Liver (tissue), 9 donors: ENCODE data around the gene CD47. TPM values are rescaled to one million over a fixed set of nuclear protein-coding genes. Genes with fewer than 3 reads are reported as not detected.

ENCODE experiments used
- DNase-seq: peaks from one replicate; pipeline ENCODE4 v3.0.0-alpha.2; 2017; ENCODE audit warnings: low spot score
- H3K27ac ChIP-seq, 2 donors: one replicate each; pipeline ENCODE4 v1.7.0; 2013; ENCODE audit warnings: inconsistent platforms in 2 of 2, low read length in 2 of 2, control low read depth in 1 of 2, low read depth in 1 of 2, mild to moderate bottlenecking in 1 of 2
- H3K27me3 ChIP-seq, 4 donors: one replicate each; pipeline versions ENCODE4 v1.6.1 to v1.7.0; 2013; ENCODE audit warnings: low read length in 3 of 4, inconsistent platforms in 1 of 4, mild to moderate bottlenecking in 1 of 4, moderate library complexity in 1 of 4; ENCODE audit not compliant: control insufficient read depth in 4 of 4, insufficient read depth in 4 of 4
- H3K36me3 ChIP-seq, 4 donors: one replicate each; pipeline versions ENCODE4 v1.6.1 to v1.7.0; 2013; ENCODE audit warnings: low read length in 3 of 4, mild to moderate bottlenecking in 3 of 4, low read depth in 1 of 4, moderate library complexity in 1 of 4; ENCODE audit not compliant: control insufficient read depth in 4 of 4, insufficient read depth in 3 of 4
- H3K4me1 ChIP-seq, 4 donors: one replicate each; pipeline versions ENCODE4 v1.6.1 to v1.7.0; 2013; ENCODE audit warnings: low read length in 3 of 4, mild to moderate bottlenecking in 3 of 4, moderate library complexity in 1 of 4; ENCODE audit not compliant: control insufficient read depth in 4 of 4, insufficient read depth in 4 of 4
- H3K4me3 ChIP-seq, 3 donors: one replicate each; pipeline versions ENCODE4 v1.6.1 to v1.7.0; 2013; ENCODE audit warnings: low read length in 3 of 3, control low read depth in 1 of 3, low read depth in 1 of 3, mild to moderate bottlenecking in 1 of 3
- H3K9ac ChIP-seq, 2 donors: one replicate each; pipeline ENCODE4 v1.7.0; 2013; ENCODE audit warnings: low read length in 2 of 2, mild to moderate bottlenecking in 2 of 2, moderate library complexity in 2 of 2, control low read depth in 1 of 2, low read depth in 1 of 2
- H3K9me3 ChIP-seq, 4 donors: one replicate each; pipeline versions ENCODE4 v1.6.1 to v1.7.0; 2013; ENCODE audit warnings: low read length in 3 of 4; ENCODE audit not compliant: control insufficient read depth in 4 of 4
- EGR1 ChIP-seq, 2 donors: IDR thresholded peaks; 2 replicates each; pipeline ENCODE4 v1.6.1; 2016 to 2018; ENCODE audit warnings: antibody characterized with exemption in 2 of 2, low read depth in 2 of 2
- FOXA1 ChIP-seq: IDR thresholded peaks from 2 replicates; pipeline ENCODE4 v1.6.1; 2016; ENCODE audit warnings: antibody characterized with exemption
- FOXA2 ChIP-seq: IDR thresholded peaks from 2 replicates; pipeline ENCODE4 v1.6.1; 2016; ENCODE audit warnings: antibody characterized with exemption
- HNF4A ChIP-seq, 2 donors: conservative IDR thresholded peaks; 2 replicates each; pipeline ENCODE4 v1.6.1; 2016; ENCODE audit warnings: antibody characterized with exemption in 2 of 2, mild to moderate bottlenecking in 2 of 2
- NR2F2 ChIP-seq: IDR thresholded peaks from 2 replicates; pipeline ENCODE4 v1.6.1; 2016; ENCODE audit warnings: antibody characterized with exemption
- RAD21 ChIP-seq, 2 donors: IDR thresholded peaks; 2 replicates each; pipeline ENCODE4 v1.6.1; 2016; ENCODE audit warnings: antibody characterized with exemption in 2 of 2, mild to moderate bottlenecking in 2 of 2
- REST ChIP-seq: IDR thresholded peaks from 2 replicates; pipeline ENCODE4 v1.6.1; 2016; ENCODE audit warnings: antibody characterized with exemption, mild to moderate bottlenecking
- RXRA ChIP-seq, 2 donors: IDR thresholded peaks; 2 replicates each; pipeline ENCODE4 v1.6.1; 2017 to 2018; ENCODE audit warnings: antibody characterized with exemption in 2 of 2, mild to moderate bottlenecking in 1 of 2
- SP1 ChIP-seq: IDR thresholded peaks from 2 replicates; pipeline ENCODE4 v1.6.1; 2018; ENCODE audit warnings: antibody characterized with exemption, mild to moderate bottlenecking
- TAF1 ChIP-seq: conservative IDR thresholded peaks from 2 replicates; pipeline ENCODE4 v1.6.1; 2016; ENCODE audit warnings: antibody characterized with exemption, mild to moderate bottlenecking
- YY1 ChIP-seq: IDR thresholded peaks from 2 replicates; pipeline ENCODE4 v1.6.1; 2016; ENCODE audit warnings: antibody characterized with exemption, mild to moderate bottlenecking
- ZBTB33 ChIP-seq: IDR thresholded peaks from 2 replicates; pipeline ENCODE4 v1.6.1; 2016; ENCODE audit warnings: antibody characterized with exemption
- WGBS: extraction: QIAGEN DNeasy Blood & Tissue Kit; methylation state at CpG from one replicate; pipeline ENCODE4 v1.1.7; 2013; 5-methylcytosine and 5-hydroxymethylcytosine counted together
- polyA plus RNA-seq, 2 donors: library from polyadenylated mRNA; stranded (reverse) in 1 of 2; unstranded in 1 of 2; fragments of 200-250 nt in 1 of 2; fragments of >200 nt in 1 of 2; fragmentation: Nextera tagmentation in 1 of 2; extraction: Ambion mirVana in 1 of 2; gene quantifications; one replicate each; pipeline versions ENCODE4 v1.2.1 to v1.2.3, GENCODE V29; 2013 to 2015
- total RNA-seq, 2 donors: library from RNA; depleted of rRNA; stranded (reverse); fragments of >200 nt; gene quantifications; one replicate each; pipeline ENCODE4 v1.2.3, GENCODE V29; 2014
- TF ChIP-seq, protein P1 (sequence below): IDR thresholded peaks from 2 replicates; pipeline ENCODE4 v1.6.1; 2016; ENCODE audit warnings: antibody characterized with exemption
- donor health status: healthy.
- donor health status: healthy.
- donor health status: healthy.
- donor health status: healthy.
- donor health status: healthy.

Gene CD47
- total and polyA plus RNA-seq, 4 donors = 23.4 to 39.5 (median 33.9) TPM

GRCh38 chr3:108022256-108023150 lies 68.3 kb downstream of the CD47 start:
- no peak for DNase-seq
- H3K27ac ChIP-seq = no peak overlapping the region

GRCh38 chr3:108021533-108021932 lies 69.3 kb downstream of the CD47 start:
- TF ChIP-seq FOXA1 (no peak), SP1 (no peak), NR2F2 (no peak)
- no peaks in the 10 kb centered on the region for H3K9me3 ChIP-seq
- no peak for DNase-seq
- H3K36me3 ChIP-seq = no peaks in the 10 kb centered on the region
- H3K4me3 ChIP-seq = no peak overlapping the region
- H3K9ac ChIP-seq = no peak overlapping the region
- no peaks in the 10 kb centered on the region for H3K4me1 ChIP-seq
- no peaks in the 10 kb centered on the region for H3K27me3 ChIP-seq
- 98% methylated on average over 2 of the region's 2 CpGs for WGBS
- no peak overlapping the region for H3K27ac ChIP-seq

More at GRCh38 chr3:108022256-108023150, 68.3 kb downstream of the CD47 start:
- H3K9ac ChIP-seq = no peak overlapping the region
- WGBS = 88% methylated on average over 3 of the region's 3 CpGs
- no peaks in the 10 kb centered on the region for H3K27me3 ChIP-seq
- H3K9me3 ChIP-seq = no peaks in the 10 kb centered on the region
- no peaks in the 10 kb centered on the region for H3K36me3 ChIP-seq
- H3K4me3 ChIP-seq = no peak overlapping the region
- no peak for TF ChIP-seq EGR1 (IDR thresholded peaks at IDR 0.05; ENCODE audit: low read depth in 2 of 2)
- no peak for TF ChIP-seq ZBTB33
- no peak for TF ChIP-seq FOXA1
- TF ChIP-seq REST = no peak
- TF ChIP-seq NR2F2 = no peak
- TF ChIP-seq YY1 = no peak
- no peak for TF ChIP-seq SP1
- TF ChIP-seq FOXA2 = no peak
- no peak for TF ChIP-seq TAF1
- no peak for TF ChIP-seq HNF4A (conservative IDR thresholded peaks at IDR 0.05)
- no peak for TF ChIP-seq RAD21 (IDR thresholded peaks at IDR 0.05)
- TF ChIP-seq, protein P1, sequence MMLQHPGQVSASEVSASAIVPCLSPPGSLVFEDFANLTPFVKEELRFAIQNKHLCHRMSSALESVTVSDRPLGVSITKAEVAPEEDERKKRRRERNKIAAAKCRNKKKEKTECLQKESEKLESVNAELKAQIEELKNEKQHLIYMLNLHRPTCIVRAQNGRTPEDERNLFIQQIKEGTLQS = no peak
- no peak for TF ChIP-seq RXRA (IDR thresholded peaks at IDR 0.05)
- no peaks in the 10 kb centered on the region for H3K4me1 ChIP-seq
